Ishikawa (cell line): ENCODE results near the gene RFTN1.

Experiments used
- CEBPB ChIP-seq: IDR thresholded peaks from 2 replicates; pipeline ENCODE4 v1.6.1; 2012
- CREB1 ChIP-seq: IDR thresholded peaks from 2 replicates; pipeline ENCODE4 v1.6.1; 2012; ENCODE audit warnings: low read depth
- EGR1 ChIP-seq: IDR thresholded peaks from 2 replicates; pipeline ENCODE4 v1.6.1; 2012
- EP300 ChIP-seq: IDR thresholded peaks from 2 replicates; pipeline ENCODE4 v1.6.1; 2012; ENCODE audit warnings: borderline replicate concordance
- FOXM1 ChIP-seq: IDR thresholded peaks from 2 replicates; pipeline ENCODE4 v1.6.1; 2012; ENCODE audit warnings: low read depth, borderline replicate concordance
- MAX ChIP-seq: IDR thresholded peaks from 2 replicates; pipeline ENCODE4 v1.6.1; 2012
- NFIC ChIP-seq: IDR thresholded peaks from 2 replicates; pipeline ENCODE4 v1.6.1; 2012
- RAD21 ChIP-seq: IDR thresholded peaks from 2 replicates; pipeline ENCODE4 v1.6.1; 2012; ENCODE audit warnings: low read depth
- REST ChIP-seq: IDR thresholded peaks from 2 replicates; pipeline ENCODE4 v1.6.1; 2012; ENCODE audit warnings: low read depth, mild to moderate bottlenecking
- TAF1 ChIP-seq: IDR thresholded peaks from 2 replicates; pipeline ENCODE4 v1.6.1; 2012; ENCODE audit warnings: low read depth, mild to moderate bottlenecking
- TCF12 ChIP-seq: IDR thresholded peaks from 2 replicates; pipeline ENCODE4 v1.6.1; 2012; ENCODE audit warnings: low read depth
- TEAD4 ChIP-seq: IDR thresholded peaks from 2 replicates; pipeline ENCODE4 v1.6.1; 2012
- USF1 ChIP-seq: IDR thresholded peaks from 2 replicates; pipeline ENCODE4 v1.6.1; 2012
- YY1 ChIP-seq: IDR thresholded peaks from 2 replicates; pipeline ENCODE4 v1.6.1; 2012; ENCODE audit warnings: low read depth
- ZBTB7A ChIP-seq: IDR thresholded peaks from 2 replicates; pipeline ENCODE4 v1.6.1; 2012; ENCODE audit warnings: low read depth

Gene RFTN1

GRCh38 chr3:16439848-16440708 is 73.4 kb downstream of the RFTN1 start:
- TF ChIP-seq TCF12, result no peak
- TF ChIP-seq EGR1, result no peak
- TF ChIP-seq REST, result no peak
- no peak for TF ChIP-seq EP300
- TF ChIP-seq ZBTB7A, result no peak
- no peak for TF ChIP-seq TEAD4
- no peak for TF ChIP-seq MAX
- no peak for TF ChIP-seq CEBPB
- no peak for TF ChIP-seq FOXM1
- no peak for TF ChIP-seq YY1
- no peak for TF ChIP-seq CREB1
- TF ChIP-seq RAD21, result no peak
- no peak for TF ChIP-seq TAF1
- TF ChIP-seq USF1, result no peak
- TF ChIP-seq NFIC, result no peak

- TF ChIP-seq TAF1 (no peak), USF1 (no peak), FOXM1 (no peak), RAD21 (no peak)
These were observed 74.2 kb downstream of the RFTN1 start for GRCh38 chr3:16439163-16439847.

DNA sequence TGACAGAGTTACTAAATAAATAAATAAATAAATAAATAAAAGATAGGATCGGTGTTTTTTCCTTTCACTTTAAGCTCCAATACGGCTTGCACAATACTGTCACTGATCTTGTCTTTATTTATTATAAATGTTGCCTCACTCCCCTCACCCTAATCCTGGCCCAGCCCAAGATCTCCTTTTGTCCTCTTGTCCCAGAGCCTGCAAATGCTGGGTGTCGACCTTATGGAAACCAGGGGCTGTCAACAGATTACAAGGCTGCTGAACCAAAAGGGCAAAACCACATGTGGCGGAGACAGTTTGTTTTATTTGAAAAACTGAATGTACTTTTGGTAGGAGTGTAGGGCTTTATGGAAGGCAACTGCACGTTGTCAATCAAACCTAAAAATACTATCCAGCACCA is 75.9 kb downstream of the RFTN1 start:
- TF ChIP-seq RAD21, result no peak
- no peak for TF ChIP-seq FOXM1
- TF ChIP-seq EP300, result no peak
- no peak for TF ChIP-seq ZBTB7A
- no peak for TF ChIP-seq EGR1
- TF ChIP-seq YY1, result no peak
- TF ChIP-seq CEBPB, result no peak
- no peak for TF ChIP-seq REST
- TF ChIP-seq TAF1, result no peak

DNA sequence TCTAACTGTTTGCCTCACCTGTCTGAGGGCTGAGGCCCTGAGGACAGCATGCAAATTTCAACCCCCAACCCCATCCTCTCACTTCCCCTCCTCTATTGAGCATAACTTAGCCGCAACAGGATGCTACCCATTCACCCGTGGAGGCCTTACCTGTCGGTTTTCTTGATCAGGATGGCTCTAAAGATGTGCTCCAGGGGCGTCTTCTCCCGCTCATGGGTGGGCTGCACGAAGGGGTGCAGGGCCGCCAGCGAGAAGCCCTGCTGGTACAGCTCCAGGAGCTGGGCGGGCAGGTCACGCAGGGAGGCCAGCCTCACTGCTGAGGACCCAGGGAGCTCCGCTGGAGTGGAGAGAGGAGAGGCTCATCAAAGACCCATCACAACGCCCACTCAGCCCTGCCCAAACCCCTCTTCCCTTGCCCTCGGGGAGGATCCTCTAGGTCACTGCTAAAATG is 79.8 kb downstream of the RFTN1 start:
- TF ChIP-seq ZBTB7A, result no peak
- no peak for TF ChIP-seq MAX
- TF ChIP-seq NFIC, result no peak
- TF ChIP-seq TAF1, result no peak
- no peak for TF ChIP-seq EGR1
- no peak for TF ChIP-seq REST
- TF ChIP-seq RAD21, result no peak
- TF ChIP-seq EP300, result no peak
- no peak for TF ChIP-seq USF1
- TF ChIP-seq FOXM1, result no peak
- no peak for TF ChIP-seq TEAD4
- no peak for TF ChIP-seq CEBPB
- TF ChIP-seq TCF12, result no peak
- no peak for TF ChIP-seq CREB1
- no peak for TF ChIP-seq YY1
